SU-DHL-6 (cell line): ENCODE results near the gene PLEKHA7.
"Not testable (repeated sequence)": the region's sequence is repeated elsewhere in the genome, so short reads cannot be mapped to it uniquely, and the experiment has no call there.

ENCODE experiments used
- H2AFZ ChIP-seq: fragments of 200-600 bp; sonication (generic); 2 replicates; pipeline ENCODE4 v1.6.1; 2014; ENCODE audit warnings: low read depth, mild to moderate bottlenecking, moderate library complexity, mixed read lengths, antibody characterized with exemption, low read length; ENCODE audit not compliant: severe bottlenecking
- H3F3A ChIP-seq: fragments of 200-600 bp; shearing (Covaris generic); 2 replicates; pipeline ENCODE4 v1.6.0; 2016; ENCODE audit warnings: antibody characterized with exemption, mild to moderate bottlenecking; ENCODE audit not compliant: insufficient read depth
- H3K27ac ChIP-seq: fragments of 200-600 bp; sonication (generic); 2 replicates; pipeline ENCODE4 v1.5.1; 2016; ENCODE audit warnings: low read depth, mild to moderate bottlenecking, low read length, moderate library complexity, mixed read lengths
- H3K27me3 ChIP-seq: fragments of 200-600 bp; sonication (generic), shearing (Covaris generic); 2 replicates; pipeline ENCODE4 v1.6.0; 2014; ENCODE audit warnings: mild to moderate bottlenecking, low read length
- H3K36me3 ChIP-seq: fragments of 200-600 bp; sonication (generic); 2 replicates; pipeline ENCODE4 v1.6.1; 2014; ENCODE audit warnings: mild to moderate bottlenecking, low read length, mixed read lengths
- H3K4me2 ChIP-seq: fragments of 300-600, 200-600 bp; shearing (Covaris generic), sonication (generic); 2 replicates; pipeline ENCODE4 v1.6.0; 2014; ENCODE audit warnings: low read length, low read depth, mild to moderate bottlenecking; ENCODE audit not compliant: poor library complexity, severe bottlenecking
- H3K4me3 ChIP-seq: fragments of 200-600 bp; sonication (generic); 2 replicates; pipeline ENCODE4 v1.5.1; 2014; ENCODE audit warnings: antibody characterized with exemption, low read length, mild to moderate bottlenecking, mixed read lengths; ENCODE audit not compliant: insufficient read depth, poor library complexity, severe bottlenecking
- H3K79me2 ChIP-seq: fragments of 200-600 bp; sonication (generic); 2 replicates; pipeline ENCODE4 v1.6.1; 2014; ENCODE audit warnings: mild to moderate bottlenecking, low read length, moderate library complexity; ENCODE audit not compliant: insufficient read depth
- H3K9ac ChIP-seq: fragments of 200-600 bp; sonication (generic); 2 replicates; pipeline ENCODE4 v1.7.0; 2014; ENCODE audit warnings: mild to moderate bottlenecking, low read length
- H3K9me2 ChIP-seq: fragments of 200-600 bp; sonication (generic); replicated peaks from 2 replicates; pipeline ENCODE4 v1.6.1; 2014; ENCODE audit warnings: low read length; ENCODE audit not compliant: insufficient read depth
- H3K9me3 ChIP-seq: fragments of 200-600 bp; sonication (generic); 2 replicates; pipeline ENCODE4 v1.6.1; 2014; ENCODE audit warnings: low read length, mixed read lengths; ENCODE audit not compliant: insufficient read depth
- H4K20me1 ChIP-seq: fragments of 200-600 bp; sonication (generic); 2 replicates; pipeline ENCODE4 v1.6.1; 2014; ENCODE audit warnings: low read depth, mild to moderate bottlenecking, antibody characterized with exemption, low read length, moderate library complexity, mixed read lengths
- CTCF ChIP-seq: fragments of 200-600 bp; sonication (generic); IDR thresholded peaks from one replicate; pipeline ENCODE4 v1.5.1; 2017; ENCODE audit warnings: antibody characterized with exemption, mild to moderate bottlenecking, low read length, moderate library complexity; ENCODE audit not compliant: insufficient read depth, poor library complexity, severe bottlenecking
- EZH2phosphoT487 ChIP-seq: fragments of 200-600 bp; sonication (generic), shearing (Covaris generic); conservative IDR thresholded peaks from 2 replicates; pipeline ENCODE4 v1.6.1; 2018; ENCODE audit warnings: mild to moderate bottlenecking, antibody characterized with exemption, low read length, moderate library complexity, mixed read lengths

The PLEKHA7 gene

GRCh38 chr11:17046690-17047089 is 32.5 kb upstream of the PLEKHA7 start:
- Histone ChIP-seq H2AFZ (no peak overlapping the region), H3K9me3 (no peaks in the 10 kb centered on the region), H3K36me3 (no peaks in the 10 kb centered on the region), H4K20me1 (no peaks in the 10 kb centered on the region), H3K79me2 (no peaks in the 10 kb centered on the region), H3K4me3 (no peak overlapping the region), H3K9me2 (no peaks in the 10 kb centered on the region), H3F3A (no peaks in the 10 kb centered on the region), H3K4me2 (no peak overlapping the region), H3K27ac (no peak overlapping the region), H3K9ac (no peak overlapping the region), H3K27me3 (no peaks in the 10 kb centered on the region)
- TF ChIP-seq CTCF (no peak), EZH2phosphoT487 (no peak)

GRCh38 chr11:17036666-17037658 is 22.7 kb upstream of the PLEKHA7 start:
- H3K4me2 ChIP-seq: no peak overlapping the region
- H3K79me2 ChIP-seq: no peaks in the 10 kb centered on the region
- H4K20me1 ChIP-seq: no peaks in the 10 kb centered on the region
- H3K9me3 ChIP-seq: no peaks in the 10 kb centered on the region
- H3K36me3 ChIP-seq: no peaks in the 10 kb centered on the region
- H3F3A ChIP-seq: no peaks in the 10 kb centered on the region
- no peak overlapping the region for H3K4me3 ChIP-seq
- no peak overlapping the region for H3K27ac ChIP-seq
- H3K9me2 ChIP-seq: no peaks in the 10 kb centered on the region
- TF ChIP-seq CTCF (peak; percentile 22), EZH2phosphoT487 (no peak)
- no peak overlapping the region for H3K9ac ChIP-seq
- no peak overlapping the region for H2AFZ ChIP-seq
- no peaks in the 10 kb centered on the region for H3K27me3 ChIP-seq

GRCh38 chr11:17034027-17034426 is 19.8 kb upstream of the PLEKHA7 start:
- not testable (repeated sequence) for H2AFZ ChIP-seq, H3K9ac ChIP-seq, H3F3A ChIP-seq, H3K9me3 ChIP-seq, H3K36me3 ChIP-seq, H3K27ac ChIP-seq, H3K9me2 ChIP-seq, H3K27me3 ChIP-seq, H3K4me2 ChIP-seq, H4K20me1 ChIP-seq, H3K4me3 ChIP-seq, H3K79me2 ChIP-seq

GRCh38 chr11:17026487-17027082 is 12.4 kb upstream of the PLEKHA7 start:
- TF ChIP-seq EZH2phosphoT487 (no peak), CTCF (no peak)
- Histone ChIP-seq H4K20me1 (no peaks in the 10 kb centered on the region), H3F3A (no peaks in the 10 kb centered on the region), H3K79me2 (no peaks in the 10 kb centered on the region), H2AFZ (no peak overlapping the region), H3K9ac (no peak overlapping the region), H3K4me2 (no peak overlapping the region), H3K4me3 (no peak overlapping the region), H3K27ac (no peak overlapping the region), H3K27me3 (no peaks in the 10 kb centered on the region), H3K9me3 (no peaks in the 10 kb centered on the region), H3K9me2 (no peaks in the 10 kb centered on the region), H3K36me3 (no peaks in the 10 kb centered on the region)
